Stimulated activated CD4-positive, alpha-beta T cell treated with anti-CD3 and anti-CD28 coated beads, TNF-alpha, amount 100 ng/mL, for 4 hours (primary cell): Measurements from ENCODE around the gene PALLD.

ENCODE experiments used
- DNase-seq, 3 experiments: peaks; one replicate each; pipeline ENCODE4 v3.0.0-alpha.2; 2020; ENCODE audit warnings: low read depth in 3 of 3

PALLD gene

DNA sequence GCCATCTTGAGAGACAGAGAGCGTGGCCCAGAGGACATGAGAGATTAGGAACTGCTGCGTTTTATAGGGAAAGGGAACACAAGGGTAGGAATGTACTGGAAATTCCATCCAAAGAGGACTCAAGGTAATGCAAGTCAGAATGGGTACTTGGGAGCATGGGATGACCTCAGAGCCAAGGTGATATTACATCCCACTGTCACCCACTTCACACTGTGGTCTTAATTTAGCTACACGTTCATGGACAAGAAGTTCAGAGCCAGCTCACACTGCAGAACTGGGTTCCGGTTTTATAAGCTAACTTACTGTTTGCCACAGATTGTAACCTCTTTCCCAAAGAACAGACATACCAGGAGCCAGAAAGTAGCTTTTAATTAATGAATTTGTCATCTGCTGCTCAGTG, 268.5 kb downstream of the PALLD start:
- DNase-seq = no peak

DNA sequence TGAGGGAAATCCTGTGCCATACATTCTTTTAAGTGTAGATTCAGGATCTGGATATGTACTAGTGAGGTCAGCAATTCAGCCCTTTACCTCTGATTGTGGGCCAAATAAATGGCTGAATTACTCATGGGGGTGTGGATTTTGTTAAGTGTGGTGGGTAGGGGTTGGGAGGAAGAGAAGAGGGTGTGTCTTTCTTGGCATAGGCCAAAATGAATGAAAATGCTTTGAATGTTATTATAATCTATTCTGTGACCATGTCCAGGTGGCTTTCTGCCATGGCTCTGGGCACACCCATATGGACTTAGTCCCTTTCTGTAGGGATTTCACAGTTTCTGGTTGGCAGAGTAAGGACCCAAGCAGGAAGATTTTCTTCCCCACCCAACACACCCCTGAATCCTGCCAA, 268.9 kb downstream of the PALLD start:
- DNase-seq = no peak

DNA sequence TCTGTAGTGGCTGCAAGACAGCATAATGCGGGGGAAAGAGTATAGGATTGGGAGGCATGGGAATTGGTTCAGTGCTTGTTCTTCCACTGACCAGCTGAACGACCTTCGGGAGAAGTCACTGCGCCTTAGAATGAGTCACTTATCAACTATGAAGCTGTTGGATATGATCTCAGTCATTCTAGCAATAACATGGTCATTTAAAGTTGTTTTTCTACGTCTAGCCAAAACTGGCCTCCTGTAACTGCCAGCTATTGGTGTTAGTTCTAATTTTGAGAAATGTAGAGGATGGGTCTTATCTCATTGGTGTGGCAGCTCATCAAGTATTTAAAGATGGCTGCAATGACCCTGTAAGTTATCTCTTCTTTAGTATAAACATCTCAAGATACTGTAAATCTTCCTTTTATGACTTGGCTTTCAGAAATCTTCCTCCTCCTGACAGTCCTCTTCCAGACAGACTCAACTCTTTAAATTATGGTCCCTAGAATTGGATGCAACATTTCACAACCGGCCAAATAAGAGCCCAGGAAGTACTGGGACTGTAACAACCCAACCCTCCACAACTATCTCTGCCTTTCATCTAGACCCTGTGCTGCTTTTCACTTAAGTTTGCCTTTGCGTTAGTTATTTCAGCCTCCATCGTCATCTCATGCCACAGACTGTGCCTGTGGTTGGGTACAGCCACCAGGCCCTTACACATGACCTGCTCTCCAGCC, 269.9 kb downstream of the PALLD start:
- DNase-seq = no peak

DNA sequence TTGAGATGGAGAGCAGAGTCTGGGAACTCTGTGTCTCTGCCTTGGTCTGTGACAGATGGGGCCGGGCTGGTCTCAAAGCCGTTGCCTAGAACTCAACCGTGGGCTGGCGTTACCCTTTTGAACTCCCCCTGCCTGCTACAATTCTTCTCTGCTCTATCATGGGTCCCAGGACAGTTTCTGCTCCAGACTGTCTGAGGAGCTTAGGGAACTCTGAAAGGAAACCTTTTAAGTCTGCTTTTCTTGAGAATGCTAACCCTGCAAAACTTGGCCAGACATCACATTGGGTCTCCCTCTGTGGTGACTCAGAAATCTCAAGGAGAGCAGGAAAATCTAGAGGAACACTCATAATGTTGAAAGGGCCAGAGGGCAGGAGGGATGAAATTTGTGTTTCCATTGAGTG, 272.6 kb downstream of the PALLD start:
- DNase-seq = no peak

DNA sequence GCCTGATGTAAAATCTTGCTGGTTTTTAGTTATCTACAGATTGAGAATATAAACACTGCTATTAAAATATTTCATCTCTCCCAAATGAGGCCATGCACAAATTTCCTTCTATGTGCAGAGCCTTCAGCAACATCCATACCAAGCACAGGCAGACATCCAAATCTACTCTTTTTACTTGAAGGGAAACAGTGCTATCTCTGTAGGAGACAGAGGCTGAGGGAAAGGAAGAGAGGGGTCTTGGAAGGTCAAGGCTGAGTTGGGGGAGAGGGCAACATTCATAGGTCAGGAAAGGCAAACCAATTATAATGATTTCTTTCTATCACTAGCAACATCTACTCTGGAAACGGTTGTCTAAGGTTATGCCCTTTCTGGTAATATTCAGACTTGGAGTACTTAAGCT, 273.0 kb downstream of the PALLD start:
- DNase-seq = no peak

DNA sequence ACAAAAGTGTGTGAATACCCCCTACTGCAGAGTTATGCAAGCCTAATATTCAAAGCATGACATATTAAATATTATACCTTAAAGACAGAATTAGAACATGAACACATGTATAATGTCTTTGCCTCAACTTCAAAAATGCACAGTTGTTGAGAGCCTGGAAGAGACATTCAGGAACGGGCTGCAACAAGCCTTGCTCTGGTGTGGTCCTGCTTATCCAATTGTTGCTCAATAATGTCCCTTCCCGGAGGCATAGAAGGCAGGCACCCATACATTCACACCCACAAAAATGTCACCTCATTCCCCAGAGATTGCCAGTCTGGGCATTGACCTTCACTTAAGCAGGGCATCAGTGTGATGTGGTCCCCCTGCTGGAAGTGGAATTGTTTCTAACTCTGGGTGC, 274.4 kb downstream of the PALLD start:
- no peak for DNase-seq

DNA sequence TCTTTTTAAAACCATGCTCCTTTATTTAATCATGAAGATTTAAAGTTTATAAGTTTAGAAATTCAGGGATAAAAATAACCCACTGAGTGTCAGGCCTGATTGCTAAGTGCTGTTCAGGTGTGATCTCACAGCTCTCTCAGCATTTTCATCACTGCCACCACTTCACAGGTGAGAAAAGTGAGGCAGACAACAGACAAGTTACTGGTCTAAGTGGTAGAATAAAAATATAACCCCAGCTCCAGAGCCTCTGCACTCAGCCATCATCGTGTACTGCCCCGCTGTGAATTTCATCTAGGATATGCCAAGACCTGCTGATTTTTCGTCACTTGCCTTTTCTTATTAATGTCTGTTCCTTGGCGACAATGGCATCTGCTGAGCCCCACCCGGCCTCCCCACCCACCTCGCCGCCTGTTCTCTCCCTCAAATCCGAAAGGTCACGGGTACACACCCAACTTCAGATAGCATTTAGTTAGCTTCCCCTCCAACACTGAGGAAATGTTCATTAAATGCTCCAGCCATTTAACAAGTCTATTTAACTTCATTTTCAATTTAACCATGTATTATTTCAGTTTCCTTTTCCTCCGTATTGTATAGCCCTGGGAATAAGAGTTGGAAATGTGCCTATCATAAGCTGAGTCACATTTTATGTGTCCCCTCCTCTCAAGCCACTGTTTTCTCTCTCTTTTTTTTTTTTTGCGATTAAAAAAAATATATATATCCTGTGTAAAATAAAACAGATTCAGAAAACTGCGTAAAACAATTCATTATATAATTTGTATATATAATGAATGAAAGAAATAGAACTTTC, 276.7 kb downstream of the PALLD start:
- no peak for DNase-seq

DNA sequence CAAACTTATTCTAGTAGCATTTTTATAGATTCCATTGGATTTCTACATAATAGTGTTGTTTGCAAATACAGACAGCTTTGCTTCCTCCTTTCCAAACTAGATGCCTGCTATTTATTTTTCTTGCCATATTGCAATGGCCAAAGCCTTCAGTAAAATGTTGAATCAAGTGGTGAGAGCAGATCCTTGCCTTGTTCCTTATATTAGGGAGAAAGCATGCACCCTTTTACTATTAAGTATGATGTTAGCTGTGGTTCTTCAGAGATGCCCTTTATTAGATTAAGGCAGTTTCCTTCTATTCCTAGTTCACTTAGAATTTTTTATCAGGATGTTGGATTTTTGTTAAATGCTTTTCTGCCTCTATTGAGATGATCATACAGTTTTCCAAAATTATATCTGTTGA, 279.5 kb downstream of the PALLD start:
- no peak for DNase-seq

DNA sequence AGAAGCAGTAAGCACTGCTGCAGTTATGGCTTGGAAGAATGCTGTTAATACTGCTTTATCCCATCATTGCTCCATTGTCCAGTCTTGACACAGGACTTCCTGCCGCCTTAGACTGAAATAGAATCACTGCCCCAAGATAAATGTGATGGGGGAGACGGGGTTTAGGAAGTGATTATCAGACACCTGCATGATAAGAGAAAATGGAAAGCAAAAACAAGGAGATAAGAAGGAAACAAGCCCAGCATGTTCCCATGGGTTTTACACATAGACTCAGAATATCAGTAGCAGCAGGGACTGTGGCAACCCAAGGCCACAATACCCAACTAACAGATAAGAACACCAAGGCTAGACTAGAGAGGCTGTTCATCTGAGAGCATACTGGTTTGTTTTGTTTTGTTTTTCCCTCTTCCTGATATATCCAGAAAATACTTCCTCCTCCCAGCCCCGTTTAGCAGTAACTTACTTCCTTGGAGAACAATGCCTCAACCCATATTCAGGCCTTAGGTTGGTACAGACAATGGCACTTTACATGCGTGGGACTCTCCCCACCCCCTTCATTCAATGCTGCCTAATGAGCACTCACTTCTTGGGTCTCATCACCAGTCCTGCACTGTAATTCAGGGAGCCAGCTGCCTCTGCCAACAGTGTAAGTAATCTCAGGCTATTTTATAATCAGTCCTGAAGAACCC, 280.6 kb downstream of the PALLD start:
- no peak for DNase-seq

DNA sequence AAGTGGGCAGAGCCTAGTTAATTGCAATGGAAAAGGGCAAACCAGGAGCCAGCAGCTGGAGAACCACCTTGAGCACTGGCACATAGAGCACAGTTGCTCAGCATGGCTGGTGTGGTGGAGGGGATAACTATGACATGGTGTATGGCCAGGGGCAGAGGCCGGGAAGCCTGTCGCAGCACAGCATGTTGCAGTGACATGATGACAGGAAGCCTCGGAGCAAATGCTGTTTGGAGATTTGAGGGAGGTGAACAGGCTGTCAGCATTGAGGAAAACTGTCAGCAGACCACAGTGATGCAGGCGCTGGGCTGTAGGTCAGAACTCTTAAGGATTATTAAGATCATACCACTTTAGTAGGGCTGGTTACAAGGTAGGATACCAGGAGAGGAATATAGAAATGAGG, 284.5 kb downstream of the PALLD start:
- DNase-seq = no peak

DNA sequence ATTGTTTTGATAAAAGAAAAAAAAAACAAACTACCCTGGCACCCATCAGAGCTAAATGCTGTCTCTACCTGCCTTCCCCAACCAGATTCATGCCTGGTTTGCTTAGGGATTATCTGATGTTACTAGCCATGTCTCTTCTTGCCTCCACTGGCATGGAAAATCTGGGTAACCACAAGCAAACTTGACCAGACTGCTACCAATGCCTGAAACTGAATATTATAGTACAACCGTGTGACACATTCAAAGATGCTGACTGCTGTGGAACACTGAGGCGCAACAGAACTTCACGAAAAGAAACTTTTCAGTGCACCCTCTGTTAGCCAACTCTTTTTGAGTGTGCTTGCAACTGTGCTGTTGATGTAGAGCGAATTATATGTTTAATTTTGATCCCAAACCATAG, 285.1 kb downstream of the PALLD start:
- no peak for DNase-seq

DNA sequence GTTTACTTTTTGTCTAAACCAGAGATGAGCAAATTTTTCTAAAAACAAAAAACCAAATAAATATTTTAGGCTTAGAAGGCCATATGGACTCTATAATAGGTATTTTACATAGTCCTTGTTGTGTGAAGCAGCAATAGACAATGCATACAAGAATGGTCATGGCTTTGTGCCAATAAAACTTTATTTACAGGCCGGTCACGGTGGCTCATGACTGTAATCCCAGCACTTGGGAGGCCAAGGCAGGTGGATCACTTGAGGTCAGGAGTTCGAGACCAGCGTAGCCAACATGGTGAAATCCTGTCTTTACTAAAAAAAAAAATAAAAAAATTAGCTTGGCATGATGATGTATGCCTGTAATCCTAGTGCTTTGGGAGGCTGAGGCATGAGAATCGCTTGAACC, 285.6 kb downstream of the PALLD start:
- no peak for DNase-seq

DNA sequence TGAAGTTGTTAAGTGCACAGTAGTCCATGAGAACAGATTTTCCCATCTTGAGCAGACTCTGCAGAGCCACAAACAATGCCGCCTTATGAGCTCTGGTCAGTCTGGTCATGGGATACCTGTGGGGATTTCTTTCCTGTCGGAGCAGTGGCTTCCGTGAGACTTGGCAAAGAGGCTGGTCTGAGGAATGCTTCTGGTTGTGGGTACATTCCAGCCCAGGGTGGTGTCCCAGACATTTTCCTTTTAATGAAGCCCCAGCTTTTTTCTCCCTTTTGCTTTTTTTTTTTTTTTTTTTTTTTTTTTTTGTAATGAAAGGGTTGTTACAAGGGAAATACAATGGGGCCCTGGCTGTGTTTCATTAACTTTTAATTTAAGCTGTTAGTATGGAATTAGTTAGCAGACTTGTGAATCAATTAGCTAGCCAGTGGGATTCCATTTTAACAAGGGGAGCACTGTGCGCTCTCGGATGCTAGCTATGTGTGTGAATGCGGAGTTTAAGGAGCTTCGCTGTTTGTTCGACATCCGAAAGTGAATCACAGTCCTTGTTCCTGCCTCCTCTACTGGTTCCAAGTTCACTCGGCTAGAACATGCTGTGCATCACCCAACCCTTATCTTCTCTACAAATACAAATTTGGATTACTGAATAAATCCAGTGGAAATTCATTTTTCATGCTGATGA, 288.1 kb downstream of the PALLD start:
- DNase-seq = no peak

DNA sequence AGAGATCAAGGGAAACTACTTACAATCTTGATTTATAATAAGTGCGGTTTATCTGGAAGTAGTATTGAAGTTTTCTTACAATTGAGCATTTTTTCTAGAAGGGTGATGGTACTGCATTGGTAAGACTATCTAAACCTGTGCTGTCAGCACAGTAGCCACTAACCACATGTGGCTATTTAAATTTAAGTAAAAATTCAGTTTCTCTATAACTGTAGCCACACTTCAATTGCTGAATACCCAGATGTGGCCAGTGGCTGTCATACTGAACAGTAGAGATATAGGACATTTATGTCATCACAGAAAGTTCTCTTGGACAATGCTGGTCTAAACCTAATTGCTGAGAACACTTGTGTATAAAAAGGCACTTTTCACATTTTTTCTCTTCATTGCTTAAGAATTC, 290.5 kb downstream of the PALLD start:
- no peak for DNase-seq

DNA sequence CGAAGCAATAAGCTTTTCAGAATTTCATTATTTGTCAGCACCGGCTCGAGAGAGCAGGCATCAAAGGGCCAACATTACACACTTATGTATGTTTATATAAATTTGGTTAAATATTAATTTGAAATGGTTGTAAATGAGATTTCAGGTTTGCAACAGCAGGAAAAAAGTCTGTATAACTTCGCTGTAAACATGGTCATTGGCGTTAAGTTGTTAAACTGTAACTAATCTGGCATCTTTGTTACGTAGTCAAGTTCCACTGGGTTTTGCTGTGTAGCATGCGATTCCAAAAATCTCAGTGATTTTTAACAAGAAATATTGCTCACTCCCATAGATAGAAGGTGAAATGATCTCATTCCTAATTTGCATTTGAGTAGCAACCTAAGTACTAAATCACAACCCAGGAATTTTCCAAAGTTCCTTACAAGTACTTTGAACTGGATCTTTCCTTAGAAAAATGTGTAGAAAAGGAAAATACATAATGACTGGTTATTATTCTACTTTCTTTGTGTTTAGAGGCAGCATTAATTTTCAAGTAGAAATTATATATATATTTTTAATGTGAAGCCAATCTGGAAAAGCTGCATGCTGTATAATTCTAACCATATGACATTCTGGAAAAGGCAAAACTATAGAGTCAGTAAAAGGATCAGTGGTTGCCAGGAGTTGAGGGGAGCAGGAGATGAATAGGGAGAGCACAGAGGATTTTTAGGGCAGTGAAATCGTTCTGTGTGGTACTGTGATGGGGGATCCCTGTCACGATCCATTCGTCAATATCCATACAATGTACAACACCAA, 291.1 kb downstream of the PALLD start:
- DNase-seq = no peak

DNA sequence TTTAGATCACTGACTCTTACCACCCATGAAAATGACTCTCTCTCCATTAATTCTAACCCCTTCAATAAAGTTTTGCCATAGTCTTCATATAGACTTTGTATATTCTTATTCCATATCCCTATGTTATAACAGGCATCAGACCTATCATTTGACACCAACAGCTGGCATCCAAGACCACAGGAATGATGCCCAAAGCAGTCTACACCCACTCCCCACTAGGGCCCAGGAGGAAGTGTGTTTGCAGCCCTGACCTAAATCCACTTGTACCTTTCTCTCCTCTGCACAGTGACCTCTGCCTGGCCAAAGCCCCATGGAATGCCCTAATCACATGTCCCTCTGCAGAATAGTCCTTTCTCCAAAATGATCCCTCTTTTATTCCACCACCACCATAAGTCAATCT, 294.0 kb downstream of the PALLD start:
- no peak for DNase-seq

DNA sequence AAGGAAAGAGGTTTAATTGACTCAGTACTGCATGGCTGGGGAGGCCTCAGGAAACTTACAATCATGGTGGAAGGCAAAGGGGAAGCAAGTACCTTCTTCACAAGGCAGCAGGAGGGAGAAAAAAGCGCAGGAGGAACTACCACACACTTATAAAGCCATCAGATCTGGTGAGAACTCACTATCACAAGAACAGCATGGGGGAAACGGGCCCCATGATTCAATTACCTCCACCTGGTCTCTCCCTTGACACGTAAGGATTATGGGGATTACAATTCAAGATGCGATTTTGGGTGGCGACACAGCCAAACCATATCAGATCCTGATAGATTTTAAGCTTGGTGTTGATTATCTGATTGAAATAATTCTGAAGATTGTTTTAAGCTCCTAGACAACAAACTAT, 294.5 kb downstream of the PALLD start:
- DNase-seq = no peak

DNA sequence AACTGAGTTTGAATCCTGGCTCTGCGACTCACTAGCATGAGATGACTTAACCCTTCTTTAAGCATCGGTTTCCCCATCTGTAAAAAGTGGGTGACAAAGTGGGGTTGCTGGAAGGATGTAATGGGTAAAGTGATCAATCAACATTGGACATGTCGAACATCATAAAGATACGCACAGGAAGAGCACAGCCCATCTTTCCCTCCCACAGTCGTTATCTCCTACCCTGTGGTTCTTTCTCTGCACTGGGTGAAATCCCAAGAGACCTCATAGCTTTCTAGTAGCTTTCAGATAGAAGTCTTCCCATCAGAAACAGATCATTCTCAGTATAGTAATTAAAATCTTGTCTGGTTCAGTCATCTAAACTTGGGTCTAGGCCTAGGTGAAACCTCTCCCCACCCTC, 296.7 kb downstream of the PALLD start:
- no peak for DNase-seq

DNA sequence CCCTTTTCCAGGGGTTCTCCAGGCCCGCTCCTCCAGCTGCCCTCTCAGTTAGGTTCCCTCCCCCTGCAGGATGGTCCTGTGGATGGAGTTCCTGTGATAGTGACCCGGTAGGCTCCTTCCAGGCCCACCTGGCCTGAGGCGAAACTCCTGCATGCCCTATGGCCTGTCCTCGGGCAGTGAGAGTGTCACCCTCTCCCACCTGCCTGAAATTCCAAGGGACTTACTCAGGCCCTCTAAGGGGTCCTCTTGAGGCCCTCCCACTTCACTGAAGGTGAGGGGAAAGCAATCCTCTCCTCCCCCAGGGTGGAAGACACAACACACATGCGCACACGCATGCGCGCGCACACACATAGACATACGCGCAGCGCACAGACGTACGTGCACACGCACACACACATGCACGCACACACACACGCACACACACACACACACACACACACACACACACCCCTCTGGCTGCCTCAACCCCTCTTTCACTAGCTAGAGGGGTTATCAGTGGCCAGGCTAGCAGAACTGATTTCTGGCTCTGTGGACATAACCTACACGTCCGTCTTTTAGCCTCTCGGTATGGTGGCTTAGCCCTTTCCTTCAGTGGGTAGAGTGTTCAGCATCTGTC, 297.3 kb downstream of the PALLD start:
- no peak for DNase-seq

DNA sequence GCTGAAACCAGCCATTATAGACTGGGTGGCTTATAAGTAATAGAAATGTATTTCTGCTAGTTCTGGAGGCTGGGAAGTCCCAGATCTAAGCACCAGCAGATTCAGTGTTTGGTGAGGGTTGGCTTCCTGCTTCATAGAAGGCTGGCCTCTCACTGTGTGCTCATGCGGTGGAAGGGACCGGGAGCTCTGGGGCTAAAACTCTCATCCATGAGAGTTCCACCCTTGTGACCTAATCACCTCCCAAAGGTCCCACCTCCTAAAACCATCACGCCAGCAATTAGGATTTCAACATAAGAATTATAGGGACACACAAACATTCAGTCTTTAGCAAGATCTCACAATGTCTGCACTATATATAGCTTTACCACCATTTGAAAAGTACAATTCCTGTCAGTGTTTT, 298.0 kb downstream of the PALLD start:
- DNase-seq = no peak

DNA sequence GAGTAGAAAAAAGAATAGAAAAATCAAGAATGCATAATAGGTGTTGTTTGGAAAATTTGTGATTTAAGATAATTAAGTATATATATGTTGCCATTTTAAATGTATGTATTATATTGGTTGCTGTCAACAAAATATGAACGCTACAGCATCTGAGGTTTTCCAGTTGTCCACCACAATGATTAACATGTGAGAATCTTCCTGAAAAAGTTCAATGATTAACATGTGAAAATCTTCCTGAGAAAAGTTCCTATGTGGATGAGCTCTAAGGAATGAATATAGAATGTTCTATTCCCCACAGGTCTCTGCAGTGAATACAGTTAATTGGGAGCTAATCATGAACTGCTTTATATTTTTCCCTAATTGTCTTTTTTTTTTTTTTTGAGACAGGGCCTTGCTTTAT, 298.5 kb downstream of the PALLD start:
- DNase-seq = no peak
